ENCODE results near the gene RASEF.

GRCh38 chr9:83060556-83060955, 2.4 kb downstream of the RASEF start:
- TF ChIP-seq CTCF (IDR thresholded peaks at IDR 0.05; ENCODE audit: insufficient read depth, low read length) (no peak), POLR2AphosphoS5 (IDR thresholded peaks at IDR 0.05; ENCODE audit: low read depth) (no peak)

Measured in HL-60 (cell line).